Kidney (tissue), 14 donors: ENCODE results near the gene COX7B. TPM values are rescaled to one million over a fixed set of nuclear protein-coding genes. Genes with fewer than 3 reads are reported as not detected.
A peak's percentile ranks its signal among the peaks of the same experiment; 100 is the strongest.

Experiments
- DNase-seq, 5 donors: peaks; one replicate each; pipeline ENCODE4 v3.0.0-alpha.2; 2013 to 2020
- FAIRE-seq: peaks from 2 replicates; lab custom pipeline; 2012; peaks lifted over from hg19 to GRCh38; lab: Jason Lieb, UNC
- H3K27ac ChIP-seq, 2 donors: one replicate each; pipeline ENCODE4 v1.7.0; 2013; ENCODE audit warnings: low read depth in 2 of 2, low read length in 2 of 2, inconsistent platforms in 1 of 2
- H3K27me3 ChIP-seq: one replicate; pipeline ENCODE4 v1.7.1; 2013; ENCODE audit warnings: low read length, inconsistent platforms; ENCODE audit not compliant: control insufficient read depth, insufficient read depth
- H3K36me3 ChIP-seq, 3 donors: one replicate each; pipeline versions ENCODE4 v1.7.0 to v1.7.1; 2013; ENCODE audit warnings: low read length in 3 of 3, control low read depth in 1 of 3, inconsistent platforms in 1 of 3; ENCODE audit not compliant: insufficient read depth in 3 of 3, control insufficient read depth in 2 of 3
- H3K4me1 ChIP-seq, 3 donors: one replicate each; pipeline versions ENCODE4 v1.7.0 to v1.7.1; 2013; ENCODE audit warnings: low read length in 3 of 3, inconsistent platforms in 1 of 3, low read depth in 1 of 3; ENCODE audit not compliant: control insufficient read depth in 2 of 3, insufficient read depth in 2 of 3
- H3K4me3 ChIP-seq, 3 donors: one replicate each; pipeline versions ENCODE4 v1.7.0 to v1.8.1; 2013; ENCODE audit warnings: low read length in 3 of 3, control low read depth in 1 of 3, inconsistent platforms in 1 of 3
- H3K9ac ChIP-seq, 3 donors: one replicate each; pipeline versions ENCODE4 v1.7.0 to v1.7.1; 2013; ENCODE audit warnings: low read length in 3 of 3, control low read depth in 1 of 3, inconsistent platforms in 1 of 3
- H3K9me3 ChIP-seq, 3 donors: one replicate each; pipeline versions ENCODE4 v1.7.0 to v1.7.1; 2013; ENCODE audit warnings: low read length in 3 of 3, control low read depth in 1 of 3, inconsistent platforms in 1 of 3; ENCODE audit not compliant: control insufficient read depth in 2 of 3, insufficient read depth in 1 of 3
- intact Hi-C: fragments of 100-400 bp; cut with DNase I; formaldehyde crosslinking; loops from one replicate; pipeline ENCODE4 v1.11.1; 2022
- polyA plus RNA-seq: library from polyadenylated mRNA; stranded (reverse); fragments of 350-450 nt; fragmentation: Illumina TruSeq; extraction: RNeasy Lipid Tissue Mini Kit (QIAGEN cat#74804); gene quantifications from one replicate; pipeline ENCODE4 v1.2.3, GENCODE V29; 2014; ENCODE audit warnings: low read depth, low replicate concordance; ENCODE audit not compliant: insufficient read depth
- total RNA-seq: library from RNA; stranded (reverse); fragmentation: NEBNext Ultra II Directional; extraction: Animal tissue kit (Norgen Biotek cat#: 25700); gene quantifications from one replicate; pipeline ENCODE4 v1.2.1, GENCODE V29; 2021
- TF ChIP-seq, protein P1 (sequence below): IDR thresholded peaks from 3 replicates; pipeline ENCODE4 v1.5.1; 2012; ENCODE audit warnings: mild to moderate bottlenecking, moderate library complexity, borderline replicate concordance; ENCODE audit not compliant: insufficient read depth; ENCODE audit errors: extremely low read depth
- donor health status: control.
- donor health status: control.
- donor health status: control.
- donor health status: control.
- donor health status: control.
- donor health status: DM: yes; HTN: yes; CAD: no.
- donor health status: Normal renal cell carcinoma (clear cell type).

COX7B gene
- total and polyA plus RNA-seq, 2 donors from 2014 or later, result 233 to 1,977 TPM

DNA sequence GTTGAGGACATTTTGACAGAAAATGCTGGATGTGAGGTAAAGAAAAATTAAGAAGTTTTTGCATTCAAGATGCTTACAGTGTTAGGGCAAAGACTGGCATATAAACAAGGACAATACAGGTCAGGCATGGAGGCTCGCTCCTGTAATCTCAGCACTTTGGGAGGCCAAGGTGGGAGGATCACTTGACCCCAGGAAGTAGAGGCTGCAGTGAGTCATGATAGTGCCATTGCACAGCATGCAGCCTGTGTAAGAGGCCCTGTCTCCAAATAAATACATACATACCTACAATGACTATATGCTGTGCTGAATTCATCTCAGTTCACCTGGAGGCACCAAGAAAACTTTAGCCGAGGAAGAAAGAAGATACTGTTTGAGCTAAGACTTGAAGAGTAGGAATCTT lies 6.4 kb upstream of the COX7B start:
- DNase-seq, result no peak
- Histone ChIP-seq H3K27me3 (no peaks in the 10 kb centered on the region), H3K27ac (no peak overlapping the region), H3K4me1 (no peaks in the 10 kb centered on the region), H3K4me3 (no peak overlapping the region), H3K9ac (no peak overlapping the region), H3K36me3 (no peaks in the 10 kb centered on the region), H3K9me3 (no peaks in the 10 kb centered on the region)
- no peak for FAIRE-seq
- TF ChIP-seq, protein P1, sequence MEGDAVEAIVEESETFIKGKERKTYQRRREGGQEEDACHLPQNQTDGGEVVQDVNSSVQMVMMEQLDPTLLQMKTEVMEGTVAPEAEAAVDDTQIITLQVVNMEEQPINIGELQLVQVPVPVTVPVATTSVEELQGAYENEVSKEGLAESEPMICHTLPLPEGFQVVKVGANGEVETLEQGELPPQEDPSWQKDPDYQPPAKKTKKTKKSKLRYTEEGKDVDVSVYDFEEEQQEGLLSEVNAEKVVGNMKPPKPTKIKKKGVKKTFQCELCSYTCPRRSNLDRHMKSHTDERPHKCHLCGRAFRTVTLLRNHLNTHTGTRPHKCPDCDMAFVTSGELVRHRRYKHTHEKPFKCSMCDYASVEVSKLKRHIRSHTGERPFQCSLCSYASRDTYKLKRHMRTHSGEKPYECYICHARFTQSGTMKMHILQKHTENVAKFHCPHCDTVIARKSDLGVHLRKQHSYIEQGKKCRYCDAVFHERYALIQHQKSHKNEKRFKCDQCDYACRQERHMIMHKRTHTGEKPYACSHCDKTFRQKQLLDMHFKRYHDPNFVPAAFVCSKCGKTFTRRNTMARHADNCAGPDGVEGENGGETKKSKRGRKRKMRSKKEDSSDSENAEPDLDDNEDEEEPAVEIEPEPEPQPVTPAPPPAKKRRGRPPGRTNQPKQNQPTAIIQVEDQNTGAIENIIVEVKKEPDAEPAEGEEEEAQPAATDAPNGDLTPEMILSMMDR, result no peak
- intact Hi-C loops, result no loop called here

- H3K4me1 ChIP-seq, result no peaks in the 10 kb centered on the region
- no peaks in the 10 kb centered on the region for H3K36me3 ChIP-seq
- TF ChIP-seq, protein P1, result no peak
- H3K27ac ChIP-seq, result no peak overlapping the region
- peak overlapping the region; percentile 94 to 97 (median 97) for H3K4me3 ChIP-seq
- peak overlapping the region in 1 of 3 donors; percentile 97 for H3K9ac ChIP-seq
- no peak for FAIRE-seq
- H3K27me3 ChIP-seq, result no peaks in the 10 kb centered on the region
- intact Hi-C loops, result no loop called here
- DNase-seq, result no peak
- H3K9me3 ChIP-seq, result no peaks in the 10 kb centered on the region
Observed at GRCh38 chrX:77893713-77894112, 5.6 kb upstream of the COX7B start.

GRCh38 chrX:77894921-77895886 lies 4.1 kb upstream of the COX7B start, which contains the start of gene MAGT1:
MAGT1 (minus strand) TSS chrX:77895435; CDS start chrX:77895410, 25 bp downstream.
- Histone ChIP-seq H3K27ac (peak within 1 kb of the TSS; percentile 91 to 92), H3K9me3 (no peaks in the 10 kb centered on the region), H3K27me3 (no peaks in the 10 kb centered on the region), H3K4me1 (no peaks in the 10 kb centered on the region), H3K36me3 (no peaks in the 10 kb centered on the region), H3K4me3 (peak within 1 kb of the TSS; percentile 94 to 97 (median 97)), H3K9ac (peak within 1 kb of the TSS; percentile 94 to 97 (median 97))
- DNase-seq (peak; percentile 96 to 98 (median 97)), FAIRE-seq (peak; percentile 99)
- TF ChIP-seq, protein P1, result no peak
- intact Hi-C loops, result no loop called here
